Measurements from ENCODE around the gene TNFRSF12A. TPM values are rescaled to one million over a fixed set of nuclear protein-coding genes. Genes with fewer than 3 reads are reported as not detected.

The TNFRSF12A gene
- total RNA-seq, 1 experiment from 2014 or later: 78.9 TPM

DNA sequence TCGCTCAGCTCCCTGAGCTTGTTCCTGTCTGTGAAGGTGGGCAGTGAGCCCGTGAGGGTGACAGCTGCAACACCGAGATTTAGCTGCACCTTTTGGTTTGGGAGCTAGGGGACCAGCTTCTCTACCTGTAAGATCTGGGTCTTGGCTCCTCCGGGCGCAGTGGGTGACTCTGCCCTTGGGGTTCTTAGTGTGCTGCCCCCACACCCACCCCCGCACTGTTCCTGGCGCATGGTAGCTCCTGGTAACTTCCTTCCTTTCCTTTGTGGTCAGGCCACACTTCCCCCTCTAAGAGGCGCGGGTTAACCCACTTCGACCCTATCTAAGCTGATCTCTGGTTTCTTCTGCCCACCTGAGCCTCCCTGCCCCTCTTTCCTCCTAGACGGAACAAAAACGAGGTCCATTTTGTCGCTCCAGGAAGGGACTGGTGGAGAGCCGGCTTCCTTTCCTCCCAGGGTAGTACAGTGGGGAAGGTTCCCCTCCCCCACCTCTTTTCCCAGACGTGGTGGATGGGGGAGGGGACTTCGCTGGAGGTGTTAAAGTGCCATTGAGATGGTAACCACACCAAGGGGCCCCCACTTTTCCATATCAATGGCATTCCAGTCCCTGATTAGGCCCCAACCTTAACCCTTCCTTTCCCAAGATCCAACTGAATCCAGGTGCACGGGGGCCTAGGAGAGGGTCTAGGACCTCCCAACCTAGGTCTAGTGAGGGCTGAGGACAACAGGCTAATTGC is 12.0 kb upstream of the TNFRSF12A start (continued):
- TF ChIP-seq, protein P1, sequence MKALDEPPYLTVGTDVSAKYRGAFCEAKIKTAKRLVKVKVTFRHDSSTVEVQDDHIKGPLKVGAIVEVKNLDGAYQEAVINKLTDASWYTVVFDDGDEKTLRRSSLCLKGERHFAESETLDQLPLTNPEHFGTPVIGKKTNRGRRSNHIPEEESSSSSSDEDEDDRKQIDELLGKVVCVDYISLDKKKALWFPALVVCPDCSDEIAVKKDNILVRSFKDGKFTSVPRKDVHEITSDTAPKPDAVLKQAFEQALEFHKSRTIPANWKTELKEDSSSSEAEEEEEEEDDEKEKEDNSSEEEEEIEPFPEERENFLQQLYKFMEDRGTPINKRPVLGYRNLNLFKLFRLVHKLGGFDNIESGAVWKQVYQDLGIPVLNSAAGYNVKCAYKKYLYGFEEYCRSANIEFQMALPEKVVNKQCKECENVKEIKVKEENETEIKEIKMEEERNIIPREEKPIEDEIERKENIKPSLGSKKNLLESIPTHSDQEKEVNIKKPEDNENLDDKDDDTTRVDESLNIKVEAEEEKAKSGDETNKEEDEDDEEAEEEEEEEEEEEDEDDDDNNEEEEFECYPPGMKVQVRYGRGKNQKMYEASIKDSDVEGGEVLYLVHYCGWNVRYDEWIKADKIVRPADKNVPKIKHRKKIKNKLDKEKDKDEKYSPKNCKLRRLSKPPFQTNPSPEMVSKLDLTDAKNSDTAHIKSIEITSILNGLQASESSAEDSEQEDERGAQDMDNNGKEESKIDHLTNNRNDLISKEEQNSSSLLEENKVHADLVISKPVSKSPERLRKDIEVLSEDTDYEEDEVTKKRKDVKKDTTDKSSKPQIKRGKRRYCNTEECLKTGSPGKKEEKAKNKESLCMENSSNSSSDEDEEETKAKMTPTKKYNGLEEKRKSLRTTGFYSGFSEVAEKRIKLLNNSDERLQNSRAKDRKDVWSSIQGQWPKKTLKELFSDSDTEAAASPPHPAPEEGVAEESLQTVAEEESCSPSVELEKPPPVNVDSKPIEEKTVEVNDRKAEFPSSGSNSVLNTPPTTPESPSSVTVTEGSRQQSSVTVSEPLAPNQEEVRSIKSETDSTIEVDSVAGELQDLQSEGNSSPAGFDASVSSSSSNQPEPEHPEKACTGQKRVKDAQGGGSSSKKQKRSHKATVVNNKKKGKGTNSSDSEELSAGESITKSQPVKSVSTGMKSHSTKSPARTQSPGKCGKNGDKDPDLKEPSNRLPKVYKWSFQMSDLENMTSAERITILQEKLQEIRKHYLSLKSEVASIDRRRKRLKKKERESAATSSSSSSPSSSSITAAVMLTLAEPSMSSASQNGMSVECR (CRISPR knock-in tag; IDR thresholded peaks at IDR 0.05; ENCODE audit: borderline replicate concordance): peak; percentile 30; the same call in 1 of the 2 replicates
- peak; percentile 92 for TF ChIP-seq ERG (CRISPR knock-in tag; IDR thresholded peaks at IDR 0.05)
- no peak; the same call in 1 of the 2 replicates for TF ChIP-seq NFATC4 (CRISPR knock-in tag; IDR thresholded peaks at IDR 0.05)
- peak; percentile 51; the same call in 1 of the 2 replicates for TF ChIP-seq USF1 (CRISPR knock-in tag; IDR thresholded peaks at IDR 0.05)
- no peak for TF ChIP-seq CBFB (CRISPR knock-in tag; IDR thresholded peaks at IDR 0.05; ENCODE audit: low read depth)
- no peak for TF ChIP-seq CREB1 (CRISPR knock-in tag; IDR thresholded peaks at IDR 0.05)
- TF ChIP-seq ZBTB21 (CRISPR knock-in tag; IDR thresholded peaks at IDR 0.05; ENCODE audit: borderline replicate concordance): no peak
- TF ChIP-seq OVOL2 (CRISPR knock-in tag; IDR thresholded peaks at IDR 0.05; ENCODE audit: borderline replicate concordance): no peak
- TF ChIP-seq USF2 (CRISPR knock-in tag; IDR thresholded peaks at IDR 0.05): no peak
- TF ChIP-seq, protein P2, sequence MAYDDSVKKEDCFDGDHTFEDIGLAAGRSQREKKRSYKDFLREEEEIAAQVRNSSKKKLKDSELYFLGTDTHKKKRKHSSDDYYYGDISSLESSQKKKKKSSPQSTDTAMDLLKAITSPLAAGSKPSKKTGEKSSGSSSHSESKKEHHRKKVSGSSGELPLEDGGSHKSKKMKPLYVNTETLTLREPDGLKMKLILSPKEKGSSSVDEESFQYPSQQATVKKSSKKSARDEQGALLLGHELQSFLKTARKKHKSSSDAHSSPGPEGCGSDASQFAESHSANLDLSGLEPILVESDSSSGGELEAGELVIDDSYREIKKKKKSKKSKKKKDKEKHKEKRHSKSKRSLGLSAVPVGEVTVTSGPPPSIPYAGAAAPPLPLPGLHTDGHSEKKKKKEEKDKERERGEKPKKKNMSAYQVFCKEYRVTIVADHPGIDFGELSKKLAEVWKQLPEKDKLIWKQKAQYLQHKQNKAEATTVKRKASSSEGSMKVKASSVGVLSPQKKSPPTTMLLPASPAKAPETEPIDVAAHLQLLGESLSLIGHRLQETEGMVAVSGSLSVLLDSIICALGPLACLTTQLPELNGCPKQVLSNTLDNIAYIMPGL (CRISPR knock-in tag; IDR thresholded peaks at IDR 0.05): peak; percentile 69; the same call in 1 of the 2 replicates
- TF ChIP-seq, protein P3, sequence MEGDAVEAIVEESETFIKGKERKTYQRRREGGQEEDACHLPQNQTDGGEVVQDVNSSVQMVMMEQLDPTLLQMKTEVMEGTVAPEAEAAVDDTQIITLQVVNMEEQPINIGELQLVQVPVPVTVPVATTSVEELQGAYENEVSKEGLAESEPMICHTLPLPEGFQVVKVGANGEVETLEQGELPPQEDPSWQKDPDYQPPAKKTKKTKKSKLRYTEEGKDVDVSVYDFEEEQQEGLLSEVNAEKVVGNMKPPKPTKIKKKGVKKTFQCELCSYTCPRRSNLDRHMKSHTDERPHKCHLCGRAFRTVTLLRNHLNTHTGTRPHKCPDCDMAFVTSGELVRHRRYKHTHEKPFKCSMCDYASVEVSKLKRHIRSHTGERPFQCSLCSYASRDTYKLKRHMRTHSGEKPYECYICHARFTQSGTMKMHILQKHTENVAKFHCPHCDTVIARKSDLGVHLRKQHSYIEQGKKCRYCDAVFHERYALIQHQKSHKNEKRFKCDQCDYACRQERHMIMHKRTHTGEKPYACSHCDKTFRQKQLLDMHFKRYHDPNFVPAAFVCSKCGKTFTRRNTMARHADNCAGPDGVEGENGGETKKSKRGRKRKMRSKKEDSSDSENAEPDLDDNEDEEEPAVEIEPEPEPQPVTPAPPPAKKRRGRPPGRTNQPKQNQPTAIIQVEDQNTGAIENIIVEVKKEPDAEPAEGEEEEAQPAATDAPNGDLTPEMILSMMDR (IDR thresholded peaks at IDR 0.05): no peak
- TF ChIP-seq, protein P4, sequence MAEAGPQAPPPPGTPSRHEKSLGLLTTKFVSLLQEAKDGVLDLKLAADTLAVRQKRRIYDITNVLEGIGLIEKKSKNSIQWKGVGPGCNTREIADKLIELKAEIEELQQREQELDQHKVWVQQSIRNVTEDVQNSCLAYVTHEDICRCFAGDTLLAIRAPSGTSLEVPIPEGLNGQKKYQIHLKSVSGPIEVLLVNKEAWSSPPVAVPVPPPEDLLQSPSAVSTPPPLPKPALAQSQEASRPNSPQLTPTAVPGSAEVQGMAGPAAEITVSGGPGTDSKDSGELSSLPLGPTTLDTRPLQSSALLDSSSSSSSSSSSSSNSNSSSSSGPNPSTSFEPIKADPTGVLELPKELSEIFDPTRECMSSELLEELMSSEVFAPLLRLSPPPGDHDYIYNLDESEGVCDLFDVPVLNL (CRISPR knock-in tag; IDR thresholded peaks at IDR 0.05; ENCODE audit: borderline replicate concordance, low read depth): no peak
- TF ChIP-seq MXD4 (CRISPR knock-in tag; IDR thresholded peaks at IDR 0.05; ENCODE audit: borderline replicate concordance): no peak
- peak; percentile 19; the same call in 1 of the 2 replicates for TF ChIP-seq MAX (CRISPR knock-in tag; IDR thresholded peaks at IDR 0.05)
- TF ChIP-seq FOXP1 (CRISPR knock-in tag; IDR thresholded peaks at IDR 0.05; ENCODE audit: borderline replicate concordance): no peak
- no peak for TF ChIP-seq ZNF232 (CRISPR knock-in tag; IDR thresholded peaks at IDR 0.05)
- no peak for TF ChIP-seq CDX4 (CRISPR knock-in tag; IDR thresholded peaks at IDR 0.05; ENCODE audit: borderline replicate concordance)
- no peak for TF ChIP-seq IRF1 (CRISPR knock-in tag; IDR thresholded peaks at IDR 0.05)
- TF ChIP-seq, protein P5, sequence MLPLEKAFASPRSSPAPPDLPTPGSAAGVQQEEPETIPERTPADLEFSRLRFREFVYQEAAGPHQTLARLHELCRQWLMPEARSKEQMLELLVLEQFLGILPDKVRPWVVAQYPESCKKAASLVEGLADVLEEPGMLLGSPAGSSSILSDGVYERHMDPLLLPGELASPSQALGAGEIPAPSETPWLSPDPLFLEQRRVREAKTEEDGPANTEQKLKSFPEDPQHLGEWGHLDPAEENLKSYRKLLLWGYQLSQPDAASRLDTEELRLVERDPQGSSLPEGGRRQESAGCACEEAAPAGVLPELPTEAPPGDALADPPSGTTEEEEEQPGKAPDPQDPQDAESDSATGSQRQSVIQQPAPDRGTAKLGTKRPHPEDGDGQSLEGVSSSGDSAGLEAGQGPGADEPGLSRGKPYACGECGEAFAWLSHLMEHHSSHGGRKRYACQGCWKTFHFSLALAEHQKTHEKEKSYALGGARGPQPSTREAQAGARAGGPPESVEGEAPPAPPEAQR (CRISPR knock-in tag; IDR thresholded peaks at IDR 0.05): no peak
